Measurements from ENCODE around the gene FMN2.

FMN2 gene

DNA sequence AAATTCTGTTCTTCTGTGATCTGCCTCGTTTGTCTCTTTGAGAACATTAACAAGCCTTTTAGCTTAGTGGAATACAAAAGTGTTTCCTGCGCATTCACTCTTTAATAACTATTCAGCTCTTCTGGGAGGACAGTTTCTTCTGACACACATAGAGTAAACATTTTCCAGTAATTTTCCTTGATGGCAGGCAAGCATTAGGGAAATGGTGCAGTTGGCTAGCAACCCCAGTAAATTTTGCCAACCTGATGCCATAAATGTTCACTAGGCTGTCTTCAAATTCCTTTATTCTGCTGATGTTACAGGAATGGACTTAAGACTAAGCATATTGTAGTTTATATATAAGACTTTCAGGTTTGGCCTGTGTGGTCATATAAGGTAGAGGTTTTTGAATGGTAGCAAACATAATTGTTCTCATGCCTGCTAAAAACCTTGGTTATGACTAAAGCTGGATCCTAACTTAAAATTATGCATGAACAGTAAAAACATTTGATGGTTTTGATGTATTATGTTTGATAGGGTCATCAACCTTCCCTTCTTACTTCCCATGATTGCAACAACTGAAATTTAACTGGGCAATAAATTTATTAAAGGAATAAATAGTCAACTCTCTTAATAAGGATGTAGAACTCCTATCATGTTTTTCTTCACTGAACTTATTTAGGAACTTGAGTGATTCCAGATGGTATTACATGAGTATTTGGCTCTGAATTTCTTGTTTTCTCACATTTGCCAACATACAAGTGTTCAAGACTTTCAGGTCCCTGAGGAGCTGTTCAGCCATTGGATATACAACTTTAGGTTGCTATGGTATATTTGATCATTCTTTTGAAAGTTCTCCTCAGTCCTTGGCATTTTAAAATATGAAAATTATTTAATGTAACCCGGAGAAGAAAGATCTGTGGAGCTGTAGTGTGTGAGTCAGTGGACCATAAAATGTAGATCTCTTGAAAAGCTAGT is 223.4 kb downstream of the FMN2 start:
- TF ChIP-seq SIN3A (IDR thresholded peaks at IDR 0.05; ENCODE audit: borderline replicate concordance, insufficient read depth, low read length) (no peak), TAF1 (IDR thresholded peaks at IDR 0.05; ENCODE audit: borderline replicate concordance, insufficient read depth, low read length) (no peak), FOXP2 (optimal IDR thresholded peaks at IDR 0.05; ENCODE audit: borderline replicate concordance, extremely low read depth, extremely low read length, insufficient read depth) (no peak), POLR2AphosphoS5 (IDR thresholded peaks at IDR 0.05; ENCODE audit: low read depth, low read length) (no peak)
- TF ChIP-seq, protein P1, sequence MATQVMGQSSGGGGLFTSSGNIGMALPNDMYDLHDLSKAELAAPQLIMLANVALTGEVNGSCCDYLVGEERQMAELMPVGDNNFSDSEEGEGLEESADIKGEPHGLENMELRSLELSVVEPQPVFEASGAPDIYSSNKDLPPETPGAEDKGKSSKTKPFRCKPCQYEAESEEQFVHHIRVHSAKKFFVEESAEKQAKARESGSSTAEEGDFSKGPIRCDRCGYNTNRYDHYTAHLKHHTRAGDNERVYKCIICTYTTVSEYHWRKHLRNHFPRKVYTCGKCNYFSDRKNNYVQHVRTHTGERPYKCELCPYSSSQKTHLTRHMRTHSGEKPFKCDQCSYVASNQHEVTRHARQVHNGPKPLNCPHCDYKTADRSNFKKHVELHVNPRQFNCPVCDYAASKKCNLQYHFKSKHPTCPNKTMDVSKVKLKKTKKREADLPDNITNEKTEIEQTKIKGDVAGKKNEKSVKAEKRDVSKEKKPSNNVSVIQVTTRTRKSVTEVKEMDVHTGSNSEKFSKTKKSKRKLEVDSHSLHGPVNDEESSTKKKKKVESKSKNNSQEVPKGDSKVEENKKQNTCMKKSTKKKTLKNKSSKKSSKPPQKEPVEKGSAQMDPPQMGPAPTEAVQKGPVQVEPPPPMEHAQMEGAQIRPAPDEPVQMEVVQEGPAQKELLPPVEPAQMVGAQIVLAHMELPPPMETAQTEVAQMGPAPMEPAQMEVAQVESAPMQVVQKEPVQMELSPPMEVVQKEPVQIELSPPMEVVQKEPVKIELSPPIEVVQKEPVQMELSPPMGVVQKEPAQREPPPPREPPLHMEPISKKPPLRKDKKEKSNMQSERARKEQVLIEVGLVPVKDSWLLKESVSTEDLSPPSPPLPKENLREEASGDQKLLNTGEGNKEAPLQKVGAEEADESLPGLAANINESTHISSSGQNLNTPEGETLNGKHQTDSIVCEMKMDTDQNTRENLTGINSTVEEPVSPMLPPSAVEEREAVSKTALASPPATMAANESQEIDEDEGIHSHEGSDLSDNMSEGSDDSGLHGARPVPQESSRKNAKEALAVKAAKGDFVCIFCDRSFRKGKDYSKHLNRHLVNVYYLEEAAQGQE (IDR thresholded peaks at IDR 0.05; ENCODE audit: insufficient read depth in 1 of 2, low read depth in 2 of 2, low read length in 2 of 2): no peak

DNA sequence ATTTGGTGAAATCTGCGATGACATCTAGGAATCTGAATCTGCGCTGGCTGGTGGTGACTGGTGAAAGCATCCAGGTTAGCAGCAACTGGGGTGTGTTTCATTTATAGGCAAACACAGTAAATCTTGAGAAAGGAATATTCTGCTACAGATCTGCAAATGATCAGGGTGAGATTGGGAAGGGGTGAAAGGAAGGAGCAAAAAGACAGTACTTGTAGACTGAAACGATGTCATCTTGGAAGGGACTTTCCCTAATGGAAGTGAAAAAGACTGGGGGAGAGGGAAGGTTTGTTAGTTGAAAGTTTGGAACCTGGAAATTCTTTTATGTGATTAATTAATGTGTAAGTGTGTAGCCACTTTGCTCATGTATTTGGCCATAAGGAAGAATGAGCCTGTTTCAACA is 228.3 kb downstream of the FMN2 start:
- TF ChIP-seq, protein P1 (IDR thresholded peaks at IDR 0.05; ENCODE audit: insufficient read depth in 1 of 2, low read depth in 2 of 2, low read length in 2 of 2): no peak

- no peak for TF ChIP-seq TAF1 (IDR thresholded peaks at IDR 0.05; ENCODE audit: borderline replicate concordance, insufficient read depth, low read length)
- TF ChIP-seq POLR2AphosphoS5 (IDR thresholded peaks at IDR 0.05; ENCODE audit: low read depth, low read length): no peak
- TF ChIP-seq, protein P1 (IDR thresholded peaks at IDR 0.05; ENCODE audit: insufficient read depth in 1 of 2, low read depth in 2 of 2, low read length in 2 of 2): no peak
- no peak for TF ChIP-seq SIN3A (IDR thresholded peaks at IDR 0.05; ENCODE audit: borderline replicate concordance, insufficient read depth, low read length)
- no peak for TF ChIP-seq FOXP2 (optimal IDR thresholded peaks at IDR 0.05; ENCODE audit: borderline replicate concordance, extremely low read depth, extremely low read length, insufficient read depth)
These were observed 229.0 kb downstream of the FMN2 start for GRCh38 chr1:240320659-240321058.

DNA sequence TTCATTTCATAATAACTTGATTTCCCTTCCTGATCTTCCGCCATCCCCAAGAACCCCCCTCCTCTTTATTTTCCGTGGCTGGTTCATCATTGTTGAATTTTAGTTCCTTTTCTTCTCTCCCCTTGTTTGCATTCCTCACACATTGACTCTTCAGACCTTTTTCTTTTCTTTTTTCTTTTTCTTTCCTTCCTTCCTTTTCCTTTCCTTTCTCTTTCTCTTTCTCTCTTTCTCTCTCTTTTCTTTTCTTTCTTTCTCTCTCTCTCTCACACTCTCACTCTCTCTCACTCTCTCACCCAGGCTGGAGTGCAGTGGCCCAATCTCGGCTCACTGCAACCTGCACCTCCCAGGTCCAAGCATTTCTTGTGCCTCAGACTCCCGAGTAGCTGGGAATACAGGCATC is 231.3 kb downstream of the FMN2 start:
- TF ChIP-seq TAF1 (IDR thresholded peaks at IDR 0.05; ENCODE audit: borderline replicate concordance, insufficient read depth, low read length) (no peak), FOXP2 (optimal IDR thresholded peaks at IDR 0.05; ENCODE audit: borderline replicate concordance, extremely low read depth, extremely low read length, insufficient read depth) (no peak), POLR2AphosphoS5 (IDR thresholded peaks at IDR 0.05; ENCODE audit: low read depth, low read length) (no peak), SIN3A (IDR thresholded peaks at IDR 0.05; ENCODE audit: borderline replicate concordance, insufficient read depth, low read length) (no peak)
- TF ChIP-seq, protein P1 (IDR thresholded peaks at IDR 0.05; ENCODE audit: insufficient read depth in 1 of 2, low read depth in 2 of 2, low read length in 2 of 2): no peak

Measured in PFSK-1 (cell line).